SK-N-SH (cell line): ENCODE measurements around the gene TNFRSF17. TPM values are rescaled to one million over a fixed set of nuclear protein-coding genes. Genes with fewer than 3 reads are reported as not detected.

ENCODE experiments used
- CTCF ChIA-PET: fragments of 300-600, 350-600 bp; formaldehyde crosslinking; extraction: SDS; loops from one replicate; lab custom pipeline; 2021; lab: Yijun Ruan, JAX
- POLR2A ChIA-PET: fragments of 350-600 bp; sonication (Branson Sonifier 250); formaldehyde crosslinking; extraction: SDS; loops from one replicate; lab custom pipeline; 2020; ENCODE audit warnings: antibody characterized with exemption, inconsistent platforms; lab: Yijun Ruan, JAX
- DNase-seq: peaks from one replicate; pipeline ENCODE4 v3.0.0; 2012
- H2AFZ ChIP-seq: fragments of 200-600 bp; sonication (generic); 2 replicates; pipeline ENCODE4 v1.8.1; 2016; ENCODE audit warnings: antibody characterized with exemption, mild to moderate bottlenecking, low read depth
- H3F3A ChIP-seq: fragments of 200-600 bp; sonication (generic); replicated peaks from 2 replicates; pipeline ENCODE3; 2016; ENCODE audit warnings: antibody characterized with exemption, mild to moderate bottlenecking; ENCODE audit not compliant: insufficient read depth
- H3K27ac ChIP-seq, 2 experiments: fragments of 200-500 bp in 1 of 2; fragments of 200-600 bp in 1 of 2; sonication (Bioruptor generic) in 1 of 2; sonication (generic), shearing (Covaris generic) in 1 of 2; 2 replicates each; pipeline versions ENCODE4 v1.5.1 to v1.6.1; 2014 to 2016; ENCODE audit warnings: low read depth in 2 of 2, inconsistent platforms in 1 of 2, low read length in 1 of 2, mild to moderate bottlenecking in 1 of 2, mixed read lengths in 1 of 2
- H3K27me3 ChIP-seq: fragments of 200-600 bp; sonication (generic), shearing (Covaris generic); 2 replicates; pipeline ENCODE4 v1.6.1; 2016; ENCODE audit warnings: mixed run types; ENCODE audit not compliant: insufficient read depth
- H3K36me3 ChIP-seq, 2 experiments: fragments of 200-500 bp in 1 of 2; fragments of 200-600 bp in 1 of 2; sonication (Bioruptor generic) in 1 of 2; sonication (generic) in 1 of 2; replicated peaks in 1 of 2; 2 replicates each; pipeline versions ENCODE3 to v1.5.1; 2014 to 2016; ENCODE audit warnings: low read length in 1 of 2, mild to moderate bottlenecking in 1 of 2; ENCODE audit not compliant: insufficient read depth in 2 of 2, control insufficient read depth in 1 of 2
- H3K4me1 ChIP-seq, 2 experiments: fragments of 200-500 bp in 1 of 2; fragments of 200-600 bp in 1 of 2; sonication (Bioruptor generic) in 1 of 2; sonication (generic), shearing (Covaris generic) in 1 of 2; 2 replicates each; pipeline versions ENCODE4 v1.5.1 to v1.6.1; 2014 to 2016; ENCODE audit warnings: low read depth in 1 of 2, low read length in 1 of 2, mixed run types in 1 of 2; ENCODE audit not compliant: insufficient read depth in 2 of 2, control insufficient read depth in 1 of 2
- H3K4me2 ChIP-seq: fragments of 200-600 bp; sonication (generic), shearing (Covaris generic); 2 replicates; pipeline ENCODE4 v1.6.1; 2017; ENCODE audit warnings: mixed run types
- H3K4me3 ChIP-seq, 2 experiments: fragments of 200-500 bp in 1 of 2; fragments of 200-600 bp in 1 of 2; sonication (Bioruptor generic) in 1 of 2; sonication (generic), shearing (Covaris generic) in 1 of 2; 2 replicates each; pipeline versions ENCODE4 v1.5.1 to v1.8.1; 2014 to 2016; ENCODE audit warnings: low read depth in 2 of 2, inconsistent platforms in 1 of 2, low read length in 1 of 2, mild to moderate bottlenecking in 1 of 2, mixed read lengths in 1 of 2, moderate library complexity in 1 of 2
- H3K79me2 ChIP-seq: fragments of 200-600 bp; sonication (generic); 2 replicates; pipeline ENCODE4 v1.8.1; 2017; ENCODE audit warnings: mild to moderate bottlenecking; ENCODE audit not compliant: insufficient read depth
- H3K9ac ChIP-seq: fragments of 200-600 bp; sonication (generic); 2 replicates; pipeline ENCODE4 v1.6.1; 2017; ENCODE audit warnings: mixed run types
- H3K9me2 ChIP-seq: fragments of 200-600 bp; sonication (generic); 2 replicates; pipeline ENCODE4 v1.6.1; 2017; ENCODE audit warnings: mixed run types
- H3K9me3 ChIP-seq: fragments of 200-600 bp; sonication (generic); 2 replicates; pipeline ENCODE4 v1.6.1; 2017; ENCODE audit warnings: mixed run types, mild to moderate bottlenecking, moderate library complexity
- H4K20me1 ChIP-seq: fragments of 200-600 bp; sonication (generic); 2 replicates; pipeline ENCODE4 v1.6.1; 2017; ENCODE audit warnings: mild to moderate bottlenecking, mixed run types; ENCODE audit not compliant: insufficient read depth
- CTCF ChIP-seq: fragments of 200-600 bp; sonication (generic); IDR thresholded peaks from 2 replicates; pipeline ENCODE4 v1.6.1; 2017; ENCODE audit warnings: antibody characterized with exemption, mild to moderate bottlenecking, moderate library complexity
- FOSL2 ChIP-seq: IDR thresholded peaks from 2 replicates; pipeline ENCODE4 v1.4.0; 2012; ENCODE audit warnings: low read depth, mild to moderate bottlenecking, moderate library complexity, borderline replicate concordance
- FOXJ3 ChIP-seq: sonication (generic); formaldehyde crosslinking; IDR thresholded peaks from 2 replicates; pipeline ENCODE4 v1.5.1; 2020; ENCODE audit warnings: mild to moderate bottlenecking, missing genetic modification reagents
- JUND ChIP-seq: IDR thresholded peaks from 2 replicates; pipeline ENCODE4 v1.4.0; 2012
- MAX ChIP-seq: IDR thresholded peaks from 2 replicates; pipeline ENCODE4 v1.4.0; 2012; ENCODE audit warnings: low read depth
- NRF1 ChIP-seq: IDR thresholded peaks from 2 replicates; pipeline ENCODE4 v1.6.1; 2012; ENCODE audit warnings: low read depth, mild to moderate bottlenecking, low read length
- RAD21 ChIP-seq: IDR thresholded peaks from 2 replicates; pipeline ENCODE4 v1.6.1; 2012; ENCODE audit warnings: mild to moderate bottlenecking, low read length
- WGBS: methylation state at CpG from one replicate; pipeline ENCODE4 v1.1.6; 2017; ENCODE audit warnings: low lambda C conversion rate; 5-methylcytosine and 5-hydroxymethylcytosine counted together
- polyA plus RNA-seq, 3 experiments: library from polyadenylated mRNA; depleted of rRNA; stranded (reverse); fragments of >200 nt; gene quantifications; 2 replicates each; pipeline ENCODE4 v1.2.3, GENCODE V29; 2012

TNFRSF17 gene
- polyA plus RNA-seq, 1 of the 3 experiments (the other 2 are of a cell fraction): not detected

GRCh38 chr16:11979013-11979672 lies 14.1 kb downstream of the TNFRSF17 start:
- CTCF ChIA-PET: interaction anchor here (3.9 kb wide), 1 partner anchor 89 kb away, joined by 24 read pairs; no protein-coding TSS in a partner anchor
- H2AFZ ChIP-seq: no peak overlapping the region
- TF ChIP-seq CTCF (peak; percentile 8; the same call in 1 of the 2 replicates), JUND (no peak)
- H3K9me3 ChIP-seq: no peaks in the 10 kb centered on the region
- DNase-seq: no peak
- peaks cover 83% of the 10 kb centered on the region for H3K79me2 ChIP-seq
- no peak overlapping the region for H3K4me2 ChIP-seq
- peaks cover 0 to 9% of the 10 kb centered on the region in 2 experiments; a peak in 1 of 4 replicates for H3K4me1 ChIP-seq
- H3F3A ChIP-seq: peaks cover 3% of the 10 kb centered on the region
- peaks cover 0 to 6% of the 10 kb centered on the region in 2 experiments for H3K36me3 ChIP-seq
- H3K27me3 ChIP-seq: no peaks in the 10 kb centered on the region
- no peaks in the 10 kb centered on the region for H4K20me1 ChIP-seq
- H3K27ac ChIP-seq: no peak overlapping the region
- POLR2A ChIA-PET: no interaction called here
- no peak overlapping the region for H3K9ac ChIP-seq
- H3K9me2 ChIP-seq: no peaks in the 10 kb centered on the region
- no peak overlapping the region for H3K4me3 ChIP-seq
- 93% methylated on average over 9 of the region's 9 CpGs for WGBS

DNA sequence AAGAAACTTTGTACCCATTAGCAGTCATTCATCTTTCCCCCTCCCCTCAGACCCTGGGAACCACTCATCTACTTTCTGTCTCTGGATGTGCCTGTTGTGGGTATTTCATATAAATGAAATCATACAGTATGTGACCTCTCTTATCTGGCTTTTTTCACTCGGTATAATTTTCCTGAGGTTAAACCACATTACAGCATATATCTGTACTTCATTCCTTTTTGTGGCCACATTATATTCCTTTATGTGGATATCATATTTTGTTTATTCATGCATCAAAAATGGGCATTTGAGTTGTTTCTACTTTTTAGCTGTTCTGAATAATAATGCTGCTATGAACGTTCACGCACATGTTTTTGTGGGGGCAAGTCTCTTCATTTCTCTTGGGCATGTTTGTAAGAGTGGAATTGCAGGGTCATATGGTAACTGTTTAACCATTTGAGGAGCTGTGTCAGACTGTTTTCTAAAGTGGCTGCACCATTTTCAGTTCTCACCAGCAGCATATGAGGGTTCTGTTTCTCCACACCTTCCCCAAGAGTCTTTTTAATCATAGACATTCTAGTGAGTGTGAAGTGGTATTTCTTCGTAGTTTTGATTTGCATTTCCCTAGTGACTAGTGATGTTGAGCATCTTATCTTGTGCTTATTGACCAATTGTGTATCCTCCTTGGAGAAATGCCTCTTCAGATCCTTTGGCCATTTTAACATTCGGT lies 15.3 kb downstream of the TNFRSF17 start:
- H3K4me3 ChIP-seq: no peak overlapping the region
- ChIA-PET CTCF (interaction anchor here (3.9 kb wide), 1 partner anchor 88 kb away, joined by 24 read pairs; no protein-coding TSS in a partner anchor), POLR2A (no interaction called here)
- peaks cover 0 to 6% of the 10 kb centered on the region in 2 experiments for H3K36me3 ChIP-seq
- H3K4me1 ChIP-seq: peaks cover 0 to 9% of the 10 kb centered on the region in 2 experiments; a peak in 1 of 4 replicates
- H3K27ac ChIP-seq: no peak overlapping the region
- no peaks in the 10 kb centered on the region for H4K20me1 ChIP-seq
- H3K27me3 ChIP-seq: no peaks in the 10 kb centered on the region
- no peaks in the 10 kb centered on the region for H3K9me3 ChIP-seq
- H3K4me2 ChIP-seq: no peak overlapping the region
- DNase-seq: no peak
- no peak overlapping the region for H3K9ac ChIP-seq
- H2AFZ ChIP-seq: no peak overlapping the region
- no peaks in the 10 kb centered on the region for H3K9me2 ChIP-seq
- H3K79me2 ChIP-seq: peaks cover 81% of the 10 kb centered on the region
- TF ChIP-seq FOSL2 (no peak), FOXJ3 (CRISPR knock-in tag) (no peak), NRF1 (no peak)
- 77% methylated on average over 5 of the region's 5 CpGs for WGBS
- H3F3A ChIP-seq: peaks cover 3% of the 10 kb centered on the region

GRCh38 chr16:11985250-11985649 lies 20.2 kb downstream of the TNFRSF17 start:
- CTCF ChIA-PET: interaction anchor here (6.1 kb wide), 1 partner anchor 83 kb away, joined by 27 read pairs; no protein-coding TSS in a partner anchor
- Histone ChIP-seq H3K4me3 (no peak overlapping the region), H2AFZ (no peak overlapping the region), H4K20me1 (no peaks in the 10 kb centered on the region), H3F3A (no peaks in the 10 kb centered on the region), H3K9me3 (no peaks in the 10 kb centered on the region), H3K9me2 (no peaks in the 10 kb centered on the region), H3K27ac (no peak overlapping the region), H3K9ac (no peak overlapping the region), H3K36me3 (peaks cover 0 to 4% of the 10 kb centered on the region in 2 experiments), H3K27me3 (no peaks in the 10 kb centered on the region), H3K4me2 (no peak overlapping the region), H3K4me1 (no peaks in the 10 kb centered on the region), H3K79me2 (peaks cover 54% of the 10 kb centered on the region)
- TF ChIP-seq MAX (no peak), RAD21 (no peak)
- POLR2A ChIA-PET: no interaction called here
- 65% methylated on average over 5 of the region's 5 CpGs for WGBS
- no peak for DNase-seq
